Ammon's horn (tissue), 1 donor: Measurements from ENCODE around the gene KASH5.

ENCODE experiments used
- DNase-seq: peaks from one replicate; pipeline ENCODE4 v3.0.0-alpha.2; 2016; ENCODE audit warnings: low spot score

Gene KASH5

GRCh38 chr19:49421039-49421877 lies 33.2 kb downstream of the KASH5 start:
- DNase-seq = no peak

GRCh38 chr19:49421878-49422202 lies 33.8 kb downstream of the KASH5 start:
- DNase-seq = no peak

- DNase-seq = no peak
Observed at GRCh38 chr19:49422407-49423070, 34.5 kb downstream of the KASH5 start.

GRCh38 chr19:49423071-49423984 lies 35.3 kb downstream of the KASH5 start, which contains the start of gene PTH2:
Gene PTH2 (minus strand): TSS chr19:49423441. CDS start chr19:49423339, 102 bp downstream.
- no peak for DNase-seq

- DNase-seq = no peak
Observed at GRCh38 chr19:49423985-49424303, 35.9 kb downstream of the KASH5 start.

- DNase-seq = no peak
Observed at GRCh38 chr19:49425178-49425577, 37.1 kb downstream of the KASH5 start, which contains the start of gene GFY. Gene GFY (plus strand): TSS chr19:49425388. CDS start chr19:49426431, 1,043 bp downstream.

- DNase-seq = no peak
Observed at GRCh38 chr19:49425922-49426592, 38.0 kb downstream of the KASH5 start.

GRCh38 chr19:49427339-49427738 lies 39.3 kb downstream of the KASH5 start:
- no peak for DNase-seq

GRCh38 chr19:49427855-49428546 lies 40.0 kb downstream of the KASH5 start:
- DNase-seq = no peak

GRCh38 chr19:49428547-49429451 lies 40.8 kb downstream of the KASH5 start:
- DNase-seq = no peak

- no peak for DNase-seq
Observed at GRCh38 chr19:49430172-49430677, 42.2 kb downstream of the KASH5 start.

GRCh38 chr19:49430678-49431329 lies 42.8 kb downstream of the KASH5 start:
- no peak for DNase-seq

GRCh38 chr19:49431330-49431749 lies 43.3 kb downstream of the KASH5 start:
- DNase-seq = no peak

GRCh38 chr19:49432141-49433073 lies 44.4 kb downstream of the KASH5 start:
- no peak for DNase-seq

- no peak for DNase-seq
Observed at GRCh38 chr19:49433240-49433901, 45.3 kb downstream of the KASH5 start.

GRCh38 chr19:49434907-49435583 lies 47.0 kb downstream of the KASH5 start:
- DNase-seq = no peak

GRCh38 chr19:49435670-49436069 lies 47.6 kb downstream of the KASH5 start:
- DNase-seq = no peak
